NCI-H1417 treated with DMSO at 0.1 percent for 48 hours (cell line): ENCODE data around the gene XPC.

Experiments
- DNase-seq: peaks from one replicate; lab custom pipeline; 2025; lab: John Stamatoyannopoulos, UW

Gene XPC

DNA sequence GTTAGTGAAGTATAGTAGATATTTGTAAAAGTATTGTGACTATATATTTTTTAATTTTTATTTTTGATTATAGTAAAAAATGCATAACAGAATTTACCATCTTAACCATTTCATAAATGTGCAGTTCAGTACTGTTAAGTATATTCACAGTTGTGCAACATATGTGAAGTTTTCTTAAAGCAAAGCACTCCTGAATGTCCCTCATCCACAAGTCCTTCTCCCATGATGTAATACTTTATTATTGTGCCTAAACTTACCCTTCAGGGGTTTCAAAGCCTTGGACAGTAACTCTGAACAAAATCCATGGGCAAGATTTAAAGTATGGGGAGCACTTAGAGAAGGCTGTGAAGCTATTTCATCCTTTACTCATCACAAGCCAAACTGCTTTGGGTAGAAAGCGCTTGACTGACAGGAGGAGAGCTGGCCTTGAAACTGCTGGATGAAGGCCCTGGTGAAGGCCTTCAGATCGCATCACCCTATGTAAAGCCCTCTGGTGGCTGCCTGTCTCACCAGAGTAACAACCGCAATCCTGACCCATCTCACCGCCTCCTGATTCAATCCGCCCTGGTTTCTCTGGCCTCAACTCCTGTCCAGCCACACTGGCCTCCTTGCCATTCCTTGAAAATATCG is 28.3 kb upstream of the XPC start:
- no peak for DNase-seq

DNA sequence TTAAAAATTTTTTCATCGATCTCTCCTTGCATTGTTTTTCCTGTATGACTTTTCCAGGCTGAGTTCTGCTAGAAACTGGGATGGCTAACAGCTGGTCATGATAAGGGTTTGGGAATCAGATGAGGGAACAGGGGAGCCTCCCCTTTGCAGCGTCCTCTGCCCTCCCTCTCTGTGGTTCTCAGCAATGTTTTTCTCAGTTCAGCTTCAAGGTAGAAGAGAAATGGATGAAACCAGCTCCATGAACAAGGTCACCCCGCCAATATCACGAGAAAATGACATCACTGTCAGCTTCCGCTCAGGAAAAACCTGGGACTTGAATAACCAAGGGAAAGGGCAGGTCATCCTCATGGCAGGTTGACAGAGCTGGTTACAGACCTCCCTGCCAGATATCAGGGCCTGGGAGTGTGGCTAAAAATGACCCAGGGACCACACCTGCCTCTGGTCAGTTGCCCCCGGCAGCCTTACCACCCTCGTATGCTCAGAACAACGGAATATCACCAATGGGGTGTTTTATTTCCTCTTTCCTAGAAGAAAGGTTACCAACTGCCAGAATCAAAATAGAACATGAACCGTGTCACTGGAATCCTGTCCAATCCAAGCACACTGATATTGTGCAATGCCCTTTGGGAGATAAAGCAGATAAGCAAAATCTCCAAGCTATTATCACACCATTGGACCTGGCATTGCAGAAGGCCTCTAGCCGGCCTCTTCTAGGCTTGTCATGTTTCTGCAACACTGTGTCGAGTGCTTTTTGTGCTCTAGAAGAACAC is 26.3 kb upstream of the XPC start:
- no peak for DNase-seq

DNA sequence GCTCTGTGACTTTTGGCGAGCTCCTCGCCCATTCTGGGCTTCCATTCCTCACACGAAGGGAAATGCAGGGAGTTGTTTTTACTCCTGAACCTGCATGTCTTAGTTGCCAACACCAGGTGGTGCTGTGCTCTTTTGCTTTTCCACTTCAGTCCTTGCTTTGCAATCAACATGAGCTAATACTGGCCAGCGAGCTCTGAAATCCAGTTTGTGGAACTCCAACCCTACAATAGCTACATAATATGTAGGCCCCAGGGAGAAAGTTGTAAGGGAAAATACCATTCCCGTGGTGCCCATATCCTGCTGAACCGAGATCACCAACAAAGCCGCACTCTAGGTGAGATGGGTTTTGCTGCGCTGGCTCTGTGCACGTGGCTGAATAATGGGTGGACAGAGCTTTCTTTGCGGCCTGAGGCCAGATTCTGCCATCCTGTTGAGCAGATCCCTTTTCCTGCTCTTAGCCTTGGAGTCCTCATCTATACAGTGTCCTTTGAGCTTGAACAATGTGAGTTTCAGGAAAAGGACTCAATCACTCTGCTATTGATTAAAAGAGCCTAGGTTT is 25.2 kb upstream of the XPC start:
- DNase-seq = no peak

DNA sequence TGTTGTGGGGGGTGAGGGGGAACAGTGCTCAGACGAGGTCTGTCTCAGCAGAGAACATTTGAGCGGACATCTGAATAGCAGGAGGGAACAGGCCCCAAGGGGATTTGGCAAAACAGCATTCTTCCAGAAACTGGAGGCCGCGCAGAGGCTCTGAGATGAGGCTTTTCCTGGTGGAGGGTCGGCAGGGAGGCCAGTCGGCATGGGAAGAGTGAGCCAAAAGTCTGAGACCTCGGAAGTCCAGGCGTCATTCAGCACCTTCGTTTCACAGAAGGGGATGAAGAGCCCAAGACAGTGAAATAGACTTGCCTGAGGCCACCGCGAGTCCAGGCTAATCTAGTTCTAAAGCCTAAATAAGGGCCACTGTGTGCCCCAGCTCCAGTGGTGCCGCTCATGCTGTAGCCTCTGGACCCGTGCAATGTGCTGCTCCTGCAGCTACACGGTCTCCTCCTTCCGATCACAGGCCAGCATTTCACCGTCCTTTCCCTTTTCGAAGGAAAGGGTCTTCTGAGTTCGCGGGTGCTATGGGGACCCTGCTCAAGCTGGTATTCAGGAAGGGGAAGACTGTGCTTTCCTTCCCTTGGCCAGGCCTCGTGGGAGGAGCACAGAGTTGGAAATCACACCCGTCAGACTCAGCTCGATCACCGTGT is 24.6 kb upstream of the XPC start:
- no peak for DNase-seq

DNA sequence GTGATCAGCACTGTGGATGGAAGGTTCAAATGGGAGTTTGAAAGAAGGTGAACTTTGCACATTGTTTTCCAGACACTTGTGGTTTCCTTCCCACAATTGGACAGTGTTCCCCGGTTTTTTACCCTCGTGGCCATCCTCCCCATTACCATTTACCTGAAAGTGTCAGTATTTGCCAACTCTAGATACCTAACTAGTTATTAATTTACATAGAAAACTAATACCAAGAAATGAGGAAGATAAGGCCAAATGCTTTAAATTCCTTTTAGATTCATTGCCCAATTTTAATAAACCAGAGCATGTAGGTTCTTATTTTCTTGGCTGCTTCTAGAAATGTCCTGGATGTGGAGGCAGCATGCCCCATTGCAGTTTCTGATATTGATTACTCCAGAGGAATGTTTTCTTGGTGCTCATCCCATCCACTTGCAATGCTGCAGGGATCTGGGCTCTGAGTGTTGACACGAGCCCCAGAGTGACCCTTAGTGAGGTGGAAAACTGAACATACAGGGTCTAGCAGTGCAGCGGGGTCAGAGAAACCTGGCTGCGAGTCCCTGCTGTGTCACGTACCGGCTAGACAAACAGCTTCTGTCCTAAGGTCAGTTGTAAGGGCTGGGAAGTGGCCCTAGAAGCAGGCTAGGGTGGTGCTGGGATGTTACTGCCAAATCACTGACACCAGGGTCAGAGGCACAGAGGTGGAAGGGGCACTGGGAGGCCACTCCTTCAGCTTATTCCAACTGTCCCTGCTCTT is 23.7 kb upstream of the XPC start:
- no peak for DNase-seq

DNA sequence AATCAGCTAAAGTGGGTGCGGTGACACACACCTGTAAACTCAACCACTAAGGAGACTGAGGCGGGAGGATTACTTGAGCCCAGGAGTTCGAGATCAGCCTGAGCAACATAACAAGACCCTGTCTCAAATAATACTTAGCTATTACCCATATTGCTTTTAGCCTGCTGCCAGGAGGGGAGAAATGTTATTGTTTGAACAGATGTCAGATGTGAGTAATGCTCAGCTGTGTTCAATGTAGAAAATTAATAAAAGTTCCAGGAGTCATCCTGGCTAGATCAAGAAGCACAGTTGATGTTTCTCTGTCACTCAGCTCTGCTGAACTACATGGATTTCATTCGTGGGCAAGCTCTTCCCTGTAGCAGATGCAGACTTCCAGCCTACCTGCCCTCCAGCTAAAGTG is 22.4 kb upstream of the XPC start:
- no peak for DNase-seq

DNA sequence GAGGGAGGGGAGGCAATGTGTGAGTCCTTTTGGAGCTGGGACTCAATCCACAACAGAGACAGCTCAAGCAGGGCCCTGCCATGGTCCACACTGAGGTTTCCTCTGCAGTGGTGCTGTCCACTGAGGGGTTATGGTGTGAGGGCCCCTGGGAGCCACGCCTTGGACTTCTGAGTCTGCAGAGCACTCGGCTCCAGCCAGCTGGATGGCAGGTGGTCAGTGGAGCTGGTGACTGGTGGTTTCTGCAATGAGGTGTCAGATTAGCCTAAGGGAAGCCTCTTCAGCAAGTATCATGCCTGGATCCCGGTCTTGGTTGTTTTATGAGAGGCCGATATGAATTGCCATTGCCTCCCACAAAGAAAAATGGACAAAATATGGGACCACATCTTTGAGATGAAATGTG is 21.9 kb upstream of the XPC start:
- DNase-seq = no peak

DNA sequence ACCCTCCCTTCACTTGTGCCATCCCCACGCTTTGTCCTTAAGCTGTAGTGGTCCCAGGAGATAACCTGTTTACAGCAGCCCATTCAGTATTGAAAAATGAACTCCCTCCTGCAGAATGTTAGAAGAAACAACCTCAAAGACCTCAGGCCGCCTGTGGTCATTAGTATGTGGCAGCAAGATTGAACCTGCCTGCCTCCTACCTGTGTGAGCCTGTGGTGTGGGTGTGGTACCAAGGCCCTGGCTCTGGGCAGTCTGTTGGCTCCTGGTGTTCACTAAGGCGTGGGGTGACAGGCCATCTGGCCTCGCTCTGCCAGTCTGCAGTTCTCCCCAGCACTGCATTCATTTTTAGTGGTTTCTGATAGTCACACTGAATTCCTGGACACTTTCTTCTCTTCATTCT is 21.2 kb upstream of the XPC start:
- DNase-seq = no peak

DNA sequence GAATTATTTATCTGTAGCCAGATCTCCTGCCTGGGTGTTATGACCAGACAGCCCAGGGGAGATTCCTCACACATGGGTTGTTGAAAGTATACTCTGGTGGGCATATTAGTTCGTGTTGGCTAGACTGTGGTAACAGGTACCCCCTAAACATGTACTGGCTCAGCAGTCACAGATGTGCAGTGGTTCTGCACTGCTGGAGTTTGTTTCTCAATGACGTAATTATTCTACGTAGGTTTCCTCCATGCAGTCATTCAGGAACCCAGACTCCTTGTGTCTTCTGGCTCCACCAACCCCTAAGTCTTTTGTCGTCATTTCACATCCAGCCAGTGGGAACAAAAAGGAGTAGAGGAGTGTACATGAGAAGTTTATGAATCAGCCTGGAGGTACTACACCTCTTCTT is 16.5 kb upstream of the XPC start:
- no peak for DNase-seq

DNA sequence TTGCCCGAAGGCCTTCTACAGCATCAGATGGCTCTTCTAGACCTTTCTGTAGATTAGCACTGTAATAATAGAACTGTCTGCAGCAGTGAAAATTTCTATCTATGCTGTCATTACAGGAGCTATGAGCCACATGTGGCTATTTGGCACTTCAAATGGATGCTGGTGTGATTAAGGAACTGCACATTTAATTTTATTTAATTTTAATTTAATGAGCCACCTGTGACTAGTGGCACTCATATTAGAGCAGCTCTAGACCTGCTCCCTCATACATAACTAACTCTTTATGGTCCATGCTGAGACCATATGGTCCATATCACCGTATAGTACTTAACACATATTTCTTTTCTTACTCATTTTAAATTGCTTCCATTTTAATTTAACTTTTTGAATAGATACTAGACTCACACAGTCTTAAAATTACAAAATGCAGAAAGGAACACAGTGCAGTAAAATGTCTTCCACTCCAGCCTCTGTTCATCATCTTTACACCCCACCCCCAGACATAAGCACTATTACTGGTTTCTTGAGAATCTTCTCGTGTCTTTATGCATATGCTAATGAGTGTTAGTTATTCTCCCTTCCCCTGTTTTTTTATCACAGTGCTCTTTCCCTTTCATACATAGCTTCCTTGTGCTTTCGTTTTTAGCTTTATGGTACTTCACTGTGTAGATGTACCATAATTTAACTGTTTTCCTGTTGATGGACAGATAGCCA is 9.8 kb upstream of the XPC start:
- DNase-seq = no peak

DNA sequence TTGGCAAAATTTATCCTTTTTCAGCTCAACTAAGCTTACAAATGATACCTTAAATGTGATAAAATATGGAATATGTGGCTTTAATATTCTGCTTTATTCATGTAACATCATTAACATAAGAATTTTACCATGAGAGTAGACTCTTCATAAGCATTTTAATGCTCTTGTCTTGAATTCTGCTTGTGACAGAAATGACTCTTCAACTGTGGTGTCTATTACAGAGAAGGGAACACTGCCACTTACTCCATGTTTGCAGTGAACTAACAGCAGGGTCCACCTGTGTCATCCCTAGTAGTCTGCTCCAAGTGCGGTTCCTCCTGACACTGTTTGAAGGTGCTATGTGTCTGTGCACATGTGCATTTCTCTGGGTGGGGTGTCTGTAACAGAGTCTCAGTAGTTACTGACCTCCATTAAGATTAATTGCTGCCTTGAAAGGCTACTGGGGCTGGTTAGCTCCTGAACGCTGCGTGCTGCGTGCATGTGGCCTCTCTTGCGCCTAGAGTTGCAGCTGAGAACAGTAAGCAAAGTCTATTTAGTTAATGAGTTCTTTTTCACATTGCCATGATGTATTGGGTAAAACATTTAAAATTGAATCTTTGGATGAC is 8.6 kb upstream of the XPC start:
- no peak for DNase-seq

DNA sequence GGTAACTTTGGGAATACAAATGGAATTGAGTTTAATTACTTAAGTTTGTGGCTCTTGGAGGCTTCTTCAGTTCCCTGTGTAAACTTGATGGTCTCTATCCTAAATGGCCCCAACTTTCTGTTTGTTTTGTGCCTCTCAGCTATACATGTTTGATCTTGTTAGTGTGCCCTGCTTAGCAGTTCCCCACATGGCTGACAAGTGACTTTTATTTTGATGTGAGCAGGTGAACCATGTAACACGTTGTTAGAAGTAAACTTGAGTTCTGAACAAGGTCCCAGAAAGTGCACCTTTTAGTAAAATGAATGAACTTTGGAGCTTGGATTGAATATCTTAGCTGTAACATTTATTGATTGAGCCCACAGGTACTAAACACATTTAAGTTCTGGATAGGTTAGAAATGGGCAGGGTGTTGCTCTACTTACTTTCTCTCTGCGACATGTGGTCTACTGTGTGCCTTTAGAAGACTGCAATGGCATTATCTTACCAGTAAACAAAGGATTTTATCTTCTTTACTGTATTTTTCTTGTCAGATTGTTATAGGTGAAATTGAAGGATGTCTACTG is 4.7 kb upstream of the XPC start:
- no peak for DNase-seq

DNA sequence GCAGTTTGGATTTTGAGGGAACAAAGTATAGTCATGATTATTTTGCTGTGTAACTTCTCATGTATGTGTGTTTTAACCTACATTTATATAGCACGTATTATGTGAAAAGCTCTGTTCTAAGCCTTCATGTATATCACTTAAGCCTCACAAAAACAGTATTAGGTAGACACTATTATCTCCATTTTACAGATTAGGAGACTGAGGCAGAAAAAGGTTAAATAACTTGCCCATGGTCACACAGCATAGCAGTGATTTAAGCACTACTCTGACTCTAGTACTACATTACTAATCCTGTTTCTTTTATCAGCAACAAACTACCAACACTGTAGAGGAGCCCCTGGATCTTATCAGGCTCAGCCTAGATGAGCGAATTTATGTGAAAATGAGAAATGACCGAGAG is 2.9 kb upstream of the XPC start:
- no peak for DNase-seq

DNA sequence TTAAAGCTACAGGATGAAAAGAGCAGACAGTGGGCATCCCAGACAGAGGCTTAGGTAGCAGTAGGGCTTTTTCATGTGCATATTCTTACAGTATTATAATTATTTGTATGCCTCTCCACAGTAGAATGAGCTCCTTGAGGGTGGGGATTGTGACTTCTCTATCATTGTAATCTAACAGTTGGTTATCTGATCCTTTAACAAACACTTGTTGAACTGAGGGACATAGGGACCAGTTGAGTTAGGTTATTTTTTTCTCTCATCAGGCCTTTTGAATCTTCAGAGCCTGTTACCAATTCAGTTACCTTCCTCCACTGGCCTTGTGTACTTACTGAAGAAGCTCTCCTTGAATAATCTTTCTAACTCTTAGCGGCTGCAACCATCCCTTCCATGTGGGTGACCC is 1.4 kb upstream of the XPC start:
- DNase-seq = no peak

DNA sequence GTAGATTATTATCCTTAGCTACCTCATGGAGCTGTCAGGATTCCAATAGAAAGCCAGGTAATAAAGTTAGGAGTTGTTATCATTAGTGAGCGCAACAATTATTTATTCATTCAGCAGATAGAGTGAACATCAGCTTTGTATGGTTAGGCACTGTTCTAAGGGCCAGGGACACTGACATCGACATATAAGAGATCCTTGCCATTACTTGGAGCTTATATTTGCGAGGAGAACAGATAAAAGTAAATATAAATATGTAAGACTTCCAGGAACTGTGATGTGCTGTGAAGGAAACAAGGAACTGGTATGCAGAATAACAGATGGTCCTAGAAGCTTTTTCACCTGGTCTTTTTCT is 689 bp upstream of the XPC start:
- no peak for DNase-seq

DNA sequence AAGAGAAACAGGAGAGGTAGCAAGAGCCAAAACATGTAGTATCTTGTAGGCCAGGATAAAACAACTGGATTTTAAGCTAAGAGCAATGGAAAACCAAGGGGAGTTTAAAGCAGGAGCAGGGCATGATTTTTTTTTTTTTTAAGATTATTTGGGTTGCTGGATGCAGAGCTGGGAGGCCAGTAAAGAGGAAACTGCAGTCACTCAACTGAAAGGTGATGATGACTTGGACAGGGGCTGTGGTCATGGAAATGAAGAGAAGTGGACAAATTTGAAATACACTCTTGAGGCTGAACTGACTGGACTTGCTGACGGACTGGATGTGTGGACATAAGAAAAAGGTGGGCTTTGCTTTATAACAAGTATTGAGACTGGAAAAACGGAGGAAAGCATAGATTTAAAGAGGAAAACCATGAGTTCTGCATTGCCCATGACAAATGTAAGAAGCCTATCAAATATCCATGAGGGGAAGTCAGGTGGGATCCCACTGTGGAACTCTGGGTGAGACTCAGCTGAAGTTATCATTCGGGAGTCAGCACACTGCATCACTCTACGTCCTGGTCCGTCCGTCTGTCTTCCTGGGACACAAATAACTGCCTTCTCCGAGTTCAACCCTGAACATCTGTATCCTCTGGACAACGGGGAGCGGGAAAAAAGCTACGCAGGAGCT is 688 bp downstream of the XPC start:
- DNase-seq = no peak

DNA sequence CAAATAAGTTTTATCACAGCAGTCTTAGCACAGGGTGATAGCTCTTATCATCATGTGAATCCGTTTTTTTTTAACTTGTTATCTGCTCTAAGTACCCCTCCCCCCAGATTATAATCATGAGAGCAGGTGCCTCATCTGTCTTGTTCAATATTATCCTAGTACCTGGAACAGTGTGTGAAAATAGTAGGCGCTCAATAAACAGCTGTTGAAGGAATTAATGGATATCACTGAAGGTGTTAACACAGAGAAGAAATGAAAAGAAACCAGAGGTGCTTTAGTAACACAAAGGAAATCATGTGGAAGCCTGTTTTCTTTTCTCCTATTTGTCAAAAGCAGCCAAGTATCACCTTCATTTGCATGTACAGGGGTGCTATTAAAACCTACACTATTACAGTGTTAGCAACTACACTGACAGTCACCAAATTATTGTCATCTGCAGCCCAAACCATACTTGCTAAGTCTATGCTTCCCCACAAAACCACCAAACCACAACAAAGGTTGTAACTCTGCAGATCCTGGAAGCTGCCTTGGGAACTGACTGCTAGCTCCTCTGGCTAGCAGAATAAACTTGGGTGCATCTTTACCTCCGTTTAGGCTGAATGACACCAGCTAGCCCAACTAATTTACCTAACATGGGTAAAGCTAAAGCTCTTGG is 2.9 kb downstream of the XPC start:
- DNase-seq = no peak

DNA sequence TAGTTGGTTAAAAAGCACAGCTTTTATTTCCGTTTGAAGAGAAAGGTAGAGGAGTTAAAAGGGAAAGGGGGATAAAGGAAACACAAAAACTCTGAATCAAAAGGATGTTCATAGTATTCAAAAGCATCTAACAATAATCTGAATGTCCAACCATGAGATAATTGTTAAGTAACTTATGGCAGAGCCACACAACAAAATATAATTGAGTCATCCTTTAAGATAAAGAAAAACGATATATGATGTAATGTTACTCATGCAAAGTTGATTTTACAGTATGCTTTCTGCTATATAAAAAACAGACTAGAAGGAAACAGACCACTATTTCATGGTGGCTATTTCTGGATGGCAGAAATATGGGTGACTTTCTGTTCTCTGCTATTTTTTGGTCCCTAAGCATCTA is 3.9 kb downstream of the XPC start:
- DNase-seq = no peak

DNA sequence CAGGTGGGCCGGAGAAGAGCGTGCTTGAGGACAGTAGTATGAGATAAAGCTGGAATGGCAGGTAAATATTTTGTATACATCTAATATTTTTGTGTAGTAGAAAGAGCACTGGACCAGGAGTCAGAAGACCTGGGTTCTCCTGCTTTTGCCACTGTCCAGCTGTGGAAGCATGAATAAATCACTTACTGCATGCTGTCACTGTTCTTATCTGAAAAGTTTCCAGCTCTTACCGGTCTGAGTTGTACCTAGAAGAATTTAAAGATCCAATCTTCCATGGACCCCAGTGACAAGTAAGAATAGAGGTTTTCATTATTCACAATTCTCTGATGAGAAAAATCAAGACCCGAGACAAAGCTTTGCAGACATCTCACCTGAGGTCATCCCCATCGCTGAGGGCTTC is 5.9 kb downstream of the XPC start:
- DNase-seq = no peak

DNA sequence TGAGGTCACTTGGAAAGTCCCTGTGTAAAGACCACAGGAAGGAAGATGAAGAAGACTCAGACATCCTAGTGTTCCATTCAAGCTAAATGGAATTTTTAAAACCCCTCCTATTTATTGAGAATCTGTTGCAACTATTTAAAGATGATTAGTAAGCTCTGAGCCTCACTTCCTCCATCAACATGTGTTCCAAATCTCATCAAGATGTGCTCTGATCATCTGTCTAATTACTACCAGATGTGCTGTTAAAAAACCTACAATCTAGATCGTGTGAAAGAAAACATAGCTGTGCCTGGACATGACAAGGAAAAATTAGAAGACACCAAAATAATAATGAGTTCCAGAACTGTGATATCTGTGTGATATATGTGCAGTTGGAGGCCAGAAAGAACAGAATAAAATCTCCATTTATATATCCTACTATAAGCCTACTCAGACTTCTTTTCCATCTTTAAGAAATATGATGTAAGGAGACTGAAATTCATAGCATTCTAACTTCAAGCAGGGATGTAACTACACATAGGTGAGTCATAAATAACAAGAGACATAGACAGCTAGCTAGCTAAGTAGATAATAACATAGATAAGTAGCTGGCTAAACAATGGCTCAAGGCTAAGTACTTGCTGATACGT is 7.8 kb downstream of the XPC start:
- no peak for DNase-seq
